ENCODE data around the gene BTBD16.

The BTBD16 gene

GRCh38 chr10:122254831-122255230 lies 16.3 kb upstream of the BTBD16 start:
- TF ChIP-seq, protein P1, sequence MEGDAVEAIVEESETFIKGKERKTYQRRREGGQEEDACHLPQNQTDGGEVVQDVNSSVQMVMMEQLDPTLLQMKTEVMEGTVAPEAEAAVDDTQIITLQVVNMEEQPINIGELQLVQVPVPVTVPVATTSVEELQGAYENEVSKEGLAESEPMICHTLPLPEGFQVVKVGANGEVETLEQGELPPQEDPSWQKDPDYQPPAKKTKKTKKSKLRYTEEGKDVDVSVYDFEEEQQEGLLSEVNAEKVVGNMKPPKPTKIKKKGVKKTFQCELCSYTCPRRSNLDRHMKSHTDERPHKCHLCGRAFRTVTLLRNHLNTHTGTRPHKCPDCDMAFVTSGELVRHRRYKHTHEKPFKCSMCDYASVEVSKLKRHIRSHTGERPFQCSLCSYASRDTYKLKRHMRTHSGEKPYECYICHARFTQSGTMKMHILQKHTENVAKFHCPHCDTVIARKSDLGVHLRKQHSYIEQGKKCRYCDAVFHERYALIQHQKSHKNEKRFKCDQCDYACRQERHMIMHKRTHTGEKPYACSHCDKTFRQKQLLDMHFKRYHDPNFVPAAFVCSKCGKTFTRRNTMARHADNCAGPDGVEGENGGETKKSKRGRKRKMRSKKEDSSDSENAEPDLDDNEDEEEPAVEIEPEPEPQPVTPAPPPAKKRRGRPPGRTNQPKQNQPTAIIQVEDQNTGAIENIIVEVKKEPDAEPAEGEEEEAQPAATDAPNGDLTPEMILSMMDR (IDR thresholded peaks at IDR 0.05; ENCODE audit: low read depth, low read length) = no peak

GRCh38 chr10:122255509-122256301 lies 15.4 kb upstream of the BTBD16 start:
- TF ChIP-seq, protein P1 (IDR thresholded peaks at IDR 0.05; ENCODE audit: low read depth, low read length) = no peak
- DNase-seq (ENCODE audit: extremely low read depth, low read depth) = no peak

More at GRCh38 chr10:122254831-122255230, 16.3 kb upstream of the BTBD16 start:
- DNase-seq (ENCODE audit: extremely low read depth, low read depth) = no peak

- TF ChIP-seq, protein P1 (IDR thresholded peaks at IDR 0.05; ENCODE audit: low read depth, low read length) = no peak
These were observed 14.1 kb upstream of the BTBD16 start for GRCh38 chr10:122257041-122257440.

GRCh38 chr10:122258136-122259074 lies 12.7 kb upstream of the BTBD16 start:
- TF ChIP-seq, protein P1 (IDR thresholded peaks at IDR 0.05; ENCODE audit: low read depth, low read length) = no peak
- DNase-seq (ENCODE audit: extremely low read depth, low read depth) = no peak

More at GRCh38 chr10:122257041-122257440, 14.1 kb upstream of the BTBD16 start:
- no peak for DNase-seq (ENCODE audit: extremely low read depth, low read depth)

DNA sequence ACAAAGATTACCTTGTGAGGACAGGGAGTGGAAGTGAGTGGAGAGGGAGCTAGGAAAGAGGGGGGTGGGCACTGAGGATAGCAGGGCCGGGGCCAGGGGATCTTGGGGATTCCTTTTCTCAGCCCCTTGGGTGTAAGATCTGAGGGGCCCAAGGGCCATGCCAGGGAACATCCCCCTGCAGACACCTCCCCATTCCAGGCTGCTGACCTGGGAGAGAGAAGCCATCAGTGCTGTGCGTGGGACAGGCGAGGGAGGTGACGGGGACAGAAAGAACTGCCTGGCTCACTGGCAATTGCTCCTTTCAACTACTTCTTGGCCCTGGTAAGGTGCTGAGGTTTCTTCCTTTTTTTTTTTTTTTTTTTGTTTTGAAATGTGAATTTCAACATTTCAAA lies 12.0 kb upstream of the BTBD16 start:
- no peak for DNase-seq (ENCODE audit: extremely low read depth, low read depth)
- TF ChIP-seq, protein P1 (IDR thresholded peaks at IDR 0.05; ENCODE audit: low read depth, low read length) = no peak

DNA sequence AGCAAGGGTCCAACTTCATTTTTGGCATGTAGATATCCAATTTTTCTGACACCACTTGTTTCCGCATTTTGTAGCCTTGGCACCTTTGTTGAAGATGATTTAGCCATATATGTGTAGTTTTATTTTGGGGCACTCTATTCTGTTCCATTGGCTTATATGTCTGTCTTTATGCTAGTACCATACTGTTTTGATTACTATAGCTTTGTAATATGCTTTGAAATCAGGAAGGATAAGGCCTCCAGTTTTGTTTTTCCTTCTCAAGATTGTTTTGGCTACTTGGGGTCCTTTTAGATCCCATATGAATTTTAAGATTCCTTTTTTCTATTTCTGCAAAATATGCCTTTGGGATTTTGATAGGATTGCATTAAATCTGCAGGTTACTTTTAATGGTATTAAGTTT lies 9.5 kb upstream of the BTBD16 start:
- no peak for DNase-seq (ENCODE audit: extremely low read depth, low read depth)
- TF ChIP-seq, protein P1 (IDR thresholded peaks at IDR 0.05; ENCODE audit: low read depth, low read length) = no peak

- peak; percentile 84 for DNase-seq (ENCODE audit: extremely low read depth, low read depth)
- TF ChIP-seq, protein P1 (IDR thresholded peaks at IDR 0.05; ENCODE audit: low read depth, low read length) = no peak
These were observed 7.1 kb upstream of the BTBD16 start for GRCh38 chr10:122263971-122264370.

Data from AG09319 (cell line).